SK-N-SH (cell line): ENCODE measurements around the gene CDH26. TPM values are rescaled to one million over a fixed set of nuclear protein-coding genes. Genes with fewer than 3 reads are reported as not detected.

Experiments
- CTCF ChIA-PET: fragments of 300-600, 350-600 bp; formaldehyde crosslinking; extraction: SDS; loops from one replicate; lab custom pipeline; 2021; lab: Yijun Ruan, JAX
- POLR2A ChIA-PET: fragments of 350-600 bp; sonication (Branson Sonifier 250); formaldehyde crosslinking; extraction: SDS; loops from one replicate; lab custom pipeline; 2020; ENCODE audit warnings: antibody characterized with exemption, inconsistent platforms; lab: Yijun Ruan, JAX
- DNase-seq: peaks from one replicate; pipeline ENCODE4 v3.0.0; 2012
- H2AFZ ChIP-seq: fragments of 200-600 bp; sonication (generic); 2 replicates; pipeline ENCODE4 v1.8.1; 2016; ENCODE audit warnings: antibody characterized with exemption, mild to moderate bottlenecking, low read depth
- H3F3A ChIP-seq: fragments of 200-600 bp; sonication (generic); replicated peaks from 2 replicates; pipeline ENCODE3; 2016; ENCODE audit warnings: antibody characterized with exemption, mild to moderate bottlenecking; ENCODE audit not compliant: insufficient read depth
- H3K27ac ChIP-seq, 2 experiments: fragments of 200-500 bp in 1 of 2; fragments of 200-600 bp in 1 of 2; sonication (Bioruptor generic) in 1 of 2; sonication (generic), shearing (Covaris generic) in 1 of 2; 2 replicates each; pipeline versions ENCODE4 v1.5.1 to v1.6.1; 2014 to 2016; ENCODE audit warnings: low read depth in 2 of 2, inconsistent platforms in 1 of 2, low read length in 1 of 2, mild to moderate bottlenecking in 1 of 2, mixed read lengths in 1 of 2
- H3K27me3 ChIP-seq: fragments of 200-600 bp; sonication (generic), shearing (Covaris generic); 2 replicates; pipeline ENCODE4 v1.6.1; 2016; ENCODE audit warnings: mixed run types; ENCODE audit not compliant: insufficient read depth
- H3K36me3 ChIP-seq, 2 experiments: fragments of 200-500 bp in 1 of 2; fragments of 200-600 bp in 1 of 2; sonication (Bioruptor generic) in 1 of 2; sonication (generic) in 1 of 2; replicated peaks in 1 of 2; 2 replicates each; pipeline versions ENCODE3 to v1.5.1; 2014 to 2016; ENCODE audit warnings: low read length in 1 of 2, mild to moderate bottlenecking in 1 of 2; ENCODE audit not compliant: insufficient read depth in 2 of 2, control insufficient read depth in 1 of 2
- H3K4me1 ChIP-seq, 2 experiments: fragments of 200-500 bp in 1 of 2; fragments of 200-600 bp in 1 of 2; sonication (Bioruptor generic) in 1 of 2; sonication (generic), shearing (Covaris generic) in 1 of 2; 2 replicates each; pipeline versions ENCODE4 v1.5.1 to v1.6.1; 2014 to 2016; ENCODE audit warnings: low read depth in 1 of 2, low read length in 1 of 2, mixed run types in 1 of 2; ENCODE audit not compliant: insufficient read depth in 2 of 2, control insufficient read depth in 1 of 2
- H3K4me2 ChIP-seq: fragments of 200-600 bp; sonication (generic), shearing (Covaris generic); 2 replicates; pipeline ENCODE4 v1.6.1; 2017; ENCODE audit warnings: mixed run types
- H3K4me3 ChIP-seq, 2 experiments: fragments of 200-500 bp in 1 of 2; fragments of 200-600 bp in 1 of 2; sonication (Bioruptor generic) in 1 of 2; sonication (generic), shearing (Covaris generic) in 1 of 2; 2 replicates each; pipeline versions ENCODE4 v1.5.1 to v1.8.1; 2014 to 2016; ENCODE audit warnings: low read depth in 2 of 2, inconsistent platforms in 1 of 2, low read length in 1 of 2, mild to moderate bottlenecking in 1 of 2, mixed read lengths in 1 of 2, moderate library complexity in 1 of 2
- H3K79me2 ChIP-seq: fragments of 200-600 bp; sonication (generic); 2 replicates; pipeline ENCODE4 v1.8.1; 2017; ENCODE audit warnings: mild to moderate bottlenecking; ENCODE audit not compliant: insufficient read depth
- H3K9ac ChIP-seq: fragments of 200-600 bp; sonication (generic); 2 replicates; pipeline ENCODE4 v1.6.1; 2017; ENCODE audit warnings: mixed run types
- H3K9me2 ChIP-seq: fragments of 200-600 bp; sonication (generic); 2 replicates; pipeline ENCODE4 v1.6.1; 2017; ENCODE audit warnings: mixed run types
- H3K9me3 ChIP-seq: fragments of 200-600 bp; sonication (generic); 2 replicates; pipeline ENCODE4 v1.6.1; 2017; ENCODE audit warnings: mixed run types, mild to moderate bottlenecking, moderate library complexity
- H4K20me1 ChIP-seq: fragments of 200-600 bp; sonication (generic); 2 replicates; pipeline ENCODE4 v1.6.1; 2017; ENCODE audit warnings: mild to moderate bottlenecking, mixed run types; ENCODE audit not compliant: insufficient read depth
- ELF1 ChIP-seq: IDR thresholded peaks from 2 replicates; pipeline ENCODE4 v1.4.0; 2012
- EP300 ChIP-seq, 2 experiments: IDR thresholded peaks; 2 replicates each; pipeline versions ENCODE4 v1.4.0 to v1.6.1; 2012; ENCODE audit warnings: borderline replicate concordance in 1 of 2, low read depth in 1 of 2, low read length in 1 of 2
- EZH2phosphoT487 ChIP-seq: fragments of 200-600 bp; sonication (generic); IDR thresholded peaks from 2 replicates; pipeline ENCODE4 v1.6.1; 2017; ENCODE audit warnings: low read depth, mixed run types, mild to moderate bottlenecking, antibody characterized with exemption, moderate library complexity, borderline replicate concordance
- FOXM1 ChIP-seq: IDR thresholded peaks from 2 replicates; pipeline ENCODE4 v1.4.0; 2012; ENCODE audit warnings: low read depth, mild to moderate bottlenecking
- MEF2A ChIP-seq: IDR thresholded peaks from 2 replicates; pipeline ENCODE4 v1.4.0; 2012; ENCODE audit warnings: low read depth, borderline replicate concordance
- NRF1 ChIP-seq: IDR thresholded peaks from 2 replicates; pipeline ENCODE4 v1.6.1; 2012; ENCODE audit warnings: low read depth, mild to moderate bottlenecking, low read length
- POLR2AphosphoS5 ChIP-seq: IDR thresholded peaks from 2 replicates; pipeline ENCODE4 v1.6.1; 2012; ENCODE audit warnings: low read depth, low read length
- RCOR1 ChIP-seq: fragments of 150-350 bp; IDR thresholded peaks from 2 replicates; pipeline ENCODE4 v1.6.1; 2017; ENCODE audit warnings: antibody characterized with exemption, low read length
- RFX5 ChIP-seq: IDR thresholded peaks from 2 replicates; pipeline ENCODE4 v1.6.1; 2012; ENCODE audit warnings: mild to moderate bottlenecking, improper control_type of control experiment, low read length
- RXRA ChIP-seq: IDR thresholded peaks from 2 replicates; pipeline ENCODE4 v1.4.0; 2012; ENCODE audit warnings: low read depth, mild to moderate bottlenecking, borderline replicate concordance
- SIN3A ChIP-seq: IDR thresholded peaks from 2 replicates; pipeline ENCODE4 v1.6.1; 2012; ENCODE audit warnings: low read depth, mild to moderate bottlenecking, low read length, moderate library complexity, borderline replicate concordance
- SMC3 ChIP-seq: IDR thresholded peaks from 2 replicates; pipeline ENCODE4 v1.6.1; 2012; ENCODE audit warnings: low read depth, low read length, improper control_type of control experiment
- TCF12 ChIP-seq: IDR thresholded peaks from 2 replicates; pipeline ENCODE4 v1.4.0; 2012
- TEAD4 ChIP-seq: IDR thresholded peaks from 2 replicates; pipeline ENCODE4 v1.4.0; 2012; ENCODE audit warnings: mild to moderate bottlenecking, borderline replicate concordance; ENCODE audit not compliant: insufficient read depth
- WGBS: methylation state at CpG from one replicate; pipeline ENCODE4 v1.1.6; 2017; ENCODE audit warnings: low lambda C conversion rate; 5-methylcytosine and 5-hydroxymethylcytosine counted together
- polyA plus RNA-seq, 3 experiments: library from polyadenylated mRNA; depleted of rRNA; stranded (reverse); fragments of >200 nt; gene quantifications; 2 replicates each; pipeline ENCODE4 v1.2.3, GENCODE V29; 2012
- TF ChIP-seq, protein P1 (sequence below): fragments of 150-350 bp; IDR thresholded peaks from 2 replicates; pipeline ENCODE4 v1.6.1; 2016; ENCODE audit warnings: mild to moderate bottlenecking, low read depth, low read length
- TF ChIP-seq, protein P2 (sequence below): IDR thresholded peaks from 2 replicates; pipeline ENCODE4 v1.4.0; 2012; ENCODE audit warnings: low read depth, borderline replicate concordance

Gene CDH26
- polyA plus RNA-seq, 1 of the 3 experiments (the other 2 are of a cell fraction): 0.13 TPM

DNA sequence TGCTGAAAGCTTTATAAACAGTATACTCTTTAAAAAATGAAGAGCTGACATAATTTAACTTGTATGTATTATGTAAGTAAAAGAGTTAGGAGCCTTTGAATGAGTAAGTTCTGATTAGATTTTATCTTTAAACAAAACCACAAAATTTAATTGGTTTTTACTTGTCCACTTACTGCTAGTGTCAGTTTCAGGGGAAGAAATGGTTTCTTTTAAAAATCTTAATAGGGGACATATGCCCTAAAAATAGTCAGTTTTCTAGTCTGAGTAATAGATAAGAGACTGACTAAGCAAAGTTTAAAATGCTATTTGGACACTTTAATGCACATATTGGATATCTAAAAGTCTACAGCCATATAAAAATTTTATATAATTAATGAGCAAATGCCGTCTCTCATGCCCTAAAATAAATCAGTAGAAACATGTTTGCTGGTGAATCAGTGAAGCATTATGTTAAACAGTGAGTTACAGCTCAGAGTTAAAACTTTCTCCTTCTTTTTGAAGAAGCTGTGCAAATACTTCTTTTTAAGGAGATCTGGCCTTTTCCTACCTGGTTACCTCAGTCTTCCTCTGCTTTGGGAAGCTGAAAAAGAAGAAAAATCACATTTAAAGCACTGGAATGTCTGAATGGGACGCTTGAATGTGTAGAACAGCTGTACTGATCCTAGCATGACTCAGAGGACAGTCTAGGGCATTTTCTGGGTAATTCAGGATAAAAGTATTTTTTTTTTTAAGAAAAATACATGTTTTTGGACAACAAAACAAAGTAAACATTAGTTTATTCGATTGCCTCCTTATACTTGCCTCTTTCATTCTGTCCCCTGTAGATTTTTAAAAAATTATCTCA, 55.3 kb downstream of the CDH26 start:
- Histone ChIP-seq H3F3A (no peaks in the 10 kb centered on the region), H3K9ac (no peak overlapping the region), H3K27me3 (no peaks in the 10 kb centered on the region)
- TF ChIP-seq SMC3 (no peak), RFX5 (no peak), MEF2A (no peak), FOXM1 (no peak), EP300 (IDR thresholded peaks at IDR 0.05; ENCODE audit: borderline replicate concordance in 1 of 2, low read depth in 1 of 2, low read length in 1 of 2) (no peak), POLR2AphosphoS5 (no peak), EZH2phosphoT487 (no peak), RCOR1 (no peak), TEAD4 (no peak), RXRA (no peak), NRF1 (no peak), ELF1 (no peak), SIN3A (no peak), TCF12 (no peak)
- TF ChIP-seq, protein P1, sequence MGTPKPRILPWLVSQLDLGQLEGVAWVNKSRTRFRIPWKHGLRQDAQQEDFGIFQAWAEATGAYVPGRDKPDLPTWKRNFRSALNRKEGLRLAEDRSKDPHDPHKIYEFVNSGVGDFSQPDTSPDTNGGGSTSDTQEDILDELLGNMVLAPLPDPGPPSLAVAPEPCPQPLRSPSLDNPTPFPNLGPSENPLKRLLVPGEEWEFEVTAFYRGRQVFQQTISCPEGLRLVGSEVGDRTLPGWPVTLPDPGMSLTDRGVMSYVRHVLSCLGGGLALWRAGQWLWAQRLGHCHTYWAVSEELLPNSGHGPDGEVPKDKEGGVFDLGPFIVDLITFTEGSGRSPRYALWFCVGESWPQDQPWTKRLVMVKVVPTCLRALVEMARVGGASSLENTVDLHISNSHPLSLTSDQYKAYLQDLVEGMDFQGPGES: no peak
- TF ChIP-seq, protein P2, sequence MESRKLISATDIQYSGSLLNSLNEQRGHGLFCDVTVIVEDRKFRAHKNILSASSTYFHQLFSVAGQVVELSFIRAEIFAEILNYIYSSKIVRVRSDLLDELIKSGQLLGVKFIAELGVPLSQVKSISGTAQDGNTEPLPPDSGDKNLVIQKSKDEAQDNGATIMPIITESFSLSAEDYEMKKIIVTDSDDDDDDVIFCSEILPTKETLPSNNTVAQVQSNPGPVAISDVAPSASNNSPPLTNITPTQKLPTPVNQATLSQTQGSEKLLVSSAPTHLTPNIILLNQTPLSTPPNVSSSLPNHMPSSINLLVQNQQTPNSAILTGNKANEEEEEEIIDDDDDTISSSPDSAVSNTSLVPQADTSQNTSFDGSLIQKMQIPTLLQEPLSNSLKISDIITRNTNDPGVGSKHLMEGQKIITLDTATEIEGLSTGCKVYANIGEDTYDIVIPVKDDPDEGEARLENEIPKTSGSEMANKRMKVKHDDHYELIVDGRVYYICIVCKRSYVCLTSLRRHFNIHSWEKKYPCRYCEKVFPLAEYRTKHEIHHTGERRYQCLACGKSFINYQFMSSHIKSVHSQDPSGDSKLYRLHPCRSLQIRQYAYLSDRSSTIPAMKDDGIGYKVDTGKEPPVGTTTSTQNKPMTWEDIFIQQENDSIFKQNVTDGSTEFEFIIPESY: no peak
- TF ChIP-seq, all 33 proteins: peak for 0
- no peak for DNase-seq
- ChIA-PET CTCF (interaction anchor here (0.9 kb wide), 1 partner anchor 10 kb away, joined by 4 read pairs; no protein-coding TSS in a partner anchor), POLR2A (no interaction called here)
- Histone ChIP-seq H3K9me3 (peaks cover 13% of the 10 kb centered on the region), H3K9me2 (no peaks in the 10 kb centered on the region), H3K27ac (no peak overlapping the region), H4K20me1 (no peaks in the 10 kb centered on the region), H3K36me3 (no peaks in the 10 kb centered on the region), H3K4me2 (no peak overlapping the region), H3K4me1 (no peaks in the 10 kb centered on the region), H2AFZ (no peak overlapping the region), H3K4me3 (no peak overlapping the region), H3K79me2 (no peaks in the 10 kb centered on the region)
- WGBS: 11% methylated on average over 3 of the region's 3 CpGs
